H9 (cell line): ENCODE measurements around the gene INPP5B. TPM values are rescaled to one million over a fixed set of nuclear protein-coding genes. Genes with fewer than 3 reads are reported as not detected.

Experiments used
- DNase-seq: peaks from one replicate; pipeline ENCODE4 v3.0.0-alpha.2; 2017
- H2AFZ ChIP-seq: one replicate; pipeline ENCODE4 v1.6.1; 2013; ENCODE audit warnings: mild to moderate bottlenecking, low read length, control low read depth, moderate library complexity
- H2AK5ac ChIP-seq: 2 replicates; pipeline ENCODE4 v1.6.1; 2013; ENCODE audit warnings: low read length, control low read depth, mixed read lengths; ENCODE audit not compliant: insufficient read length
- H2BK120ac ChIP-seq: one replicate; pipeline ENCODE4 v1.6.1; 2013; ENCODE audit warnings: low read depth, mild to moderate bottlenecking, low read length, control low read depth, inconsistent platforms; ENCODE audit not compliant: poor library complexity, severe bottlenecking
- H2BK12ac ChIP-seq: 2 replicates; pipeline ENCODE4 v1.6.1; 2013; ENCODE audit warnings: low read length, control low read depth, mixed read lengths, low read depth; ENCODE audit not compliant: insufficient read length
- H2BK15ac ChIP-seq: 2 replicates; pipeline ENCODE4 v1.6.1; 2013; ENCODE audit warnings: low read depth, low read length, control low read depth
- H2BK20ac ChIP-seq: one replicate; pipeline ENCODE4 v1.6.1; 2013; ENCODE audit warnings: low read depth, mild to moderate bottlenecking, low read length, control low read depth, inconsistent platforms; ENCODE audit not compliant: poor library complexity, severe bottlenecking
- H2BK5ac ChIP-seq: 2 replicates; pipeline ENCODE4 v1.6.1; 2013; ENCODE audit warnings: low read length, control low read depth, mixed read lengths; ENCODE audit not compliant: insufficient read length
- H3K14ac ChIP-seq: 2 replicates; pipeline ENCODE4 v1.6.1; 2013; ENCODE audit warnings: low read length, control low read depth; ENCODE audit not compliant: insufficient read depth
- H3K18ac ChIP-seq: 2 replicates; pipeline ENCODE4 v1.6.1; 2013; ENCODE audit warnings: low read depth, mild to moderate bottlenecking, mixed read lengths, low read length, control low read depth; ENCODE audit not compliant: insufficient read length
- H3K23ac ChIP-seq: 2 replicates; pipeline ENCODE4 v1.6.1; 2013; ENCODE audit warnings: low read length, control low read depth, mixed read lengths, low read depth; ENCODE audit not compliant: insufficient read length
- H3K23me2 ChIP-seq: 2 replicates; pipeline ENCODE4 v1.6.1; 2013; ENCODE audit warnings: low read depth, mild to moderate bottlenecking, mixed read lengths, low read length, control low read depth; ENCODE audit not compliant: insufficient read length, poor library complexity, severe bottlenecking
- H3K27ac ChIP-seq: 2 replicates; pipeline ENCODE4 v1.5.1; 2013; ENCODE audit warnings: low read length, control low read depth, mixed read lengths, low read depth; ENCODE audit not compliant: insufficient read length
- H3K27me3 ChIP-seq: 2 replicates; pipeline ENCODE4 v1.6.1; 2013; ENCODE audit warnings: low read length, control low read depth, inconsistent platforms; ENCODE audit not compliant: insufficient read depth
- H3K4ac ChIP-seq: 2 replicates; pipeline ENCODE4 v1.6.1; 2013; ENCODE audit warnings: low read depth, mild to moderate bottlenecking, control low read depth, inconsistent platforms, low read length, moderate library complexity
- H3K4me1 ChIP-seq: 2 replicates; pipeline ENCODE4 v1.6.1; 2013; ENCODE audit warnings: low read length, control low read depth, inconsistent platforms; ENCODE audit not compliant: insufficient read depth
- H3K4me2 ChIP-seq: 2 replicates; pipeline ENCODE4 v1.6.1; 2013; ENCODE audit warnings: low read length, control low read depth, mixed read lengths; ENCODE audit not compliant: insufficient read length, insufficient read depth
- H3K56ac ChIP-seq: 2 replicates; pipeline ENCODE4 v1.6.1; 2013; ENCODE audit warnings: low read depth, mild to moderate bottlenecking, mixed read lengths, low read length, control low read depth; ENCODE audit not compliant: insufficient read length
- H3K79me1 ChIP-seq: 2 replicates; pipeline ENCODE4 v1.6.1; 2013; ENCODE audit warnings: low read depth, mild to moderate bottlenecking, moderate library complexity, low read length, control low read depth, inconsistent platforms; ENCODE audit not compliant: insufficient read depth, poor library complexity, severe bottlenecking
- H3K79me2 ChIP-seq: 2 replicates; pipeline ENCODE4 v1.6.1; 2013; ENCODE audit warnings: low read length, control low read depth, inconsistent platforms; ENCODE audit not compliant: insufficient read depth
- H3K9ac ChIP-seq: 2 replicates; pipeline ENCODE4 v1.6.1; 2013; ENCODE audit warnings: low read length, control low read depth, mixed read lengths; ENCODE audit not compliant: insufficient read length; ENCODE audit errors: extremely low read depth
- H3K9me3 ChIP-seq: one replicate; pipeline ENCODE4 v1.6.1; 2013; ENCODE audit warnings: low read depth, low read length, inconsistent platforms; ENCODE audit not compliant: control insufficient read depth
- H3T11ph ChIP-seq: one replicate; pipeline ENCODE4 v1.6.1; 2013; ENCODE audit warnings: mild to moderate bottlenecking, low read length, control low read depth, inconsistent platforms
- H4K20me1 ChIP-seq: one replicate; pipeline ENCODE4 v1.6.1; 2013; ENCODE audit not compliant: control insufficient read depth, insufficient read length, insufficient read depth
- H4K5ac ChIP-seq: 2 replicates; pipeline ENCODE4 v1.6.1; 2013; ENCODE audit warnings: low read depth, mild to moderate bottlenecking, mixed read lengths, low read length, control low read depth; ENCODE audit not compliant: insufficient read length
- H4K8ac ChIP-seq: replicated peaks from 2 replicates; pipeline ENCODE4 v1.6.1; 2013; ENCODE audit warnings: low read length, control low read depth, mixed read lengths, low read depth; ENCODE audit not compliant: insufficient read length
- H4K91ac ChIP-seq: 2 replicates; pipeline ENCODE4 v1.6.1; 2013; ENCODE audit warnings: low read depth, mild to moderate bottlenecking, moderate library complexity, mixed read lengths, low read length, control low read depth; ENCODE audit not compliant: insufficient read length
- H3K27ac Mint-ChIP-seq, 3 experiments: 2 replicates in 2 of 3; 3 replicates in 1 of 3; pipeline ENCODE4 v1.8.0; 2020 to 2021; ENCODE audit warnings: mixed read lengths in 3 of 3, mild to moderate bottlenecking in 1 of 3, moderate library complexity in 1 of 3
- H3K27me3 Mint-ChIP-seq: 2 replicates; pipeline ENCODE4 v1.8.0; 2021; ENCODE audit warnings: low read depth, mild to moderate bottlenecking, moderate library complexity, mixed read lengths
- H3K36me3 Mint-ChIP-seq, 3 experiments: 2 replicates in 2 of 3; 3 replicates in 1 of 3; pipeline ENCODE4 v1.8.0; 2020 to 2021; ENCODE audit warnings: low read depth in 3 of 3, mixed read lengths in 3 of 3; ENCODE audit not compliant: insufficient read depth in 1 of 3
- H3K4me1 Mint-ChIP-seq, 2 experiments: 2 replicates each; pipeline ENCODE4 v1.8.0; 2020; ENCODE audit warnings: mixed read lengths in 2 of 2
- H3K4me3 Mint-ChIP-seq, 2 experiments: 2 replicates in 1 of 2; 3 replicates in 1 of 2; pipeline ENCODE4 v1.8.0; 2020 to 2021; ENCODE audit warnings: mild to moderate bottlenecking in 2 of 2, mixed read lengths in 2 of 2, moderate library complexity in 1 of 2
- H3K9me3 Mint-ChIP-seq, 2 experiments: 2 replicates in 1 of 2; 3 replicates in 1 of 2; pipeline ENCODE4 v1.8.0; 2020; ENCODE audit warnings: mild to moderate bottlenecking in 2 of 2, mixed read lengths in 2 of 2, moderate library complexity in 1 of 2
- total RNA-seq: library from RNA; stranded (reverse); gene quantifications from 2 replicates; pipeline ENCODE4 v1.2.1, GENCODE V29; 2021
- TF ChIP-seq, protein P1 (sequence below): fragments of 200-600 bp; sonication (generic); conservative IDR thresholded peaks from 3 replicates; pipeline ENCODE4 v1.8.0; 2021; ENCODE audit warnings: antibody characterized with exemption, mild to moderate bottlenecking

Gene INPP5B
- total RNA-seq, 1 experiment from 2014 or later: 28.2 TPM

- H4K8ac ChIP-seq: no peak overlapping the region
- H3K79me1 ChIP-seq: peaks cover 8% of the 10 kb centered on the region
- peaks cover 2% of the 10 kb centered on the region; the same call in 1 of the 2 replicates for H3K79me2 ChIP-seq
Measured at GRCh38 chr1:37851262-37851661, 95.6 kb downstream of the INPP5B start.

More at GRCh38 chr1:37851262-37851661, 95.6 kb downstream of the INPP5B start:
- Mint-ChIP-seq H3K9me3 (no peaks in the 10 kb centered on the region), H3K4me3 (no peak overlapping the region), H3K27ac (no peak overlapping the region), H3K4me1 (no peaks in the 10 kb centered on the region), H3K27me3 (no peaks in the 10 kb centered on the region), H3K36me3 (peaks cover 1 to 13% (median 4%) of the 10 kb centered on the region in 3 experiments; a peak in 4 of 7 replicates)
- no peak overlapping the region for H3K14ac ChIP-seq
- H2BK5ac ChIP-seq: no peak overlapping the region
- H3K9ac ChIP-seq: no peak overlapping the region
- no peak overlapping the region for H2BK20ac ChIP-seq
- H4K5ac ChIP-seq: no peak overlapping the region
- H2BK12ac ChIP-seq: no peak overlapping the region
- H2BK120ac ChIP-seq: no peak overlapping the region
- DNase-seq: no peak
- H2AK5ac ChIP-seq: no peak overlapping the region
- H4K20me1 ChIP-seq: no peaks in the 10 kb centered on the region
- no peak overlapping the region for H2AFZ ChIP-seq
- no peak overlapping the region for H3K4me2 ChIP-seq
- H3K23me2 ChIP-seq: no peaks in the 10 kb centered on the region
- H3K27me3 ChIP-seq: no peaks in the 10 kb centered on the region
- no peak overlapping the region for H3K27ac ChIP-seq
- no peak overlapping the region for H3K4ac ChIP-seq
- no peaks in the 10 kb centered on the region for H3K4me1 ChIP-seq
- H3K9me3 ChIP-seq: no peaks in the 10 kb centered on the region
- no peak overlapping the region for H4K91ac ChIP-seq
- TF ChIP-seq, protein P1, sequence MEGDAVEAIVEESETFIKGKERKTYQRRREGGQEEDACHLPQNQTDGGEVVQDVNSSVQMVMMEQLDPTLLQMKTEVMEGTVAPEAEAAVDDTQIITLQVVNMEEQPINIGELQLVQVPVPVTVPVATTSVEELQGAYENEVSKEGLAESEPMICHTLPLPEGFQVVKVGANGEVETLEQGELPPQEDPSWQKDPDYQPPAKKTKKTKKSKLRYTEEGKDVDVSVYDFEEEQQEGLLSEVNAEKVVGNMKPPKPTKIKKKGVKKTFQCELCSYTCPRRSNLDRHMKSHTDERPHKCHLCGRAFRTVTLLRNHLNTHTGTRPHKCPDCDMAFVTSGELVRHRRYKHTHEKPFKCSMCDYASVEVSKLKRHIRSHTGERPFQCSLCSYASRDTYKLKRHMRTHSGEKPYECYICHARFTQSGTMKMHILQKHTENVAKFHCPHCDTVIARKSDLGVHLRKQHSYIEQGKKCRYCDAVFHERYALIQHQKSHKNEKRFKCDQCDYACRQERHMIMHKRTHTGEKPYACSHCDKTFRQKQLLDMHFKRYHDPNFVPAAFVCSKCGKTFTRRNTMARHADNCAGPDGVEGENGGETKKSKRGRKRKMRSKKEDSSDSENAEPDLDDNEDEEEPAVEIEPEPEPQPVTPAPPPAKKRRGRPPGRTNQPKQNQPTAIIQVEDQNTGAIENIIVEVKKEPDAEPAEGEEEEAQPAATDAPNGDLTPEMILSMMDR: no peak
- no peak overlapping the region for H3K23ac ChIP-seq
- H2BK15ac ChIP-seq: no peak overlapping the region
- H3T11ph ChIP-seq: no peak overlapping the region
- no peak overlapping the region for H3K56ac ChIP-seq
- no peak overlapping the region for H3K18ac ChIP-seq
